Measurements from ENCODE around the gene ABCA13. TPM values are rescaled to one million over a fixed set of nuclear protein-coding genes. Genes with fewer than 3 reads are reported as not detected.

ABCA13 gene
- total RNA-seq, 3 donors from 2014 or later (not counting 1 experiment from before 2014, with no cell fraction given) = 0.05 to 0.09 TPM; not detected in 1

GRCh38 chr7:48540746-48541145 is 369.5 kb downstream of the ABCA13 start:
- no peaks in the 10 kb centered on the region for H3K4me1 ChIP-seq (ENCODE audit: control insufficient read depth, insufficient read depth, low read length)
- H3K36me3 ChIP-seq (ENCODE audit: control insufficient read depth, insufficient read depth, low read length) = no peaks in the 10 kb centered on the region
- WGBS (ENCODE audit: insufficient coverage) = no CpG with 5 or more reads among the region's 1 CpG
- Mint-ChIP-seq H3K4me3 (no peak overlapping the region), H3K36me3 (no peaks in the 10 kb centered on the region), H3K27ac (no peak overlapping the region), H3K27me3 (ENCODE audit: low read depth in 2 of 2) (no peaks in the 10 kb centered on the region), H3K4me1 (no peaks in the 10 kb centered on the region), H3K9me3 (peaks cover 7% of the 10 kb centered on the region in 2 donors)
- intact Hi-C loops (cut with micrococcal nuclease) = no loop called here
- no peak for TF ChIP-seq CTCF (IDR thresholded peaks at IDR 0.05)
- DNase-seq (no peak), ATAC-seq (no peak)
- peaks cover 6% of the 10 kb centered on the region for H3K9me3 ChIP-seq (ENCODE audit: control insufficient read depth, insufficient read depth, low read length)
- no peaks in the 10 kb centered on the region for H3K27me3 ChIP-seq (ENCODE audit: control insufficient read depth, insufficient read depth, low read length)
- H3K27ac ChIP-seq (ENCODE audit: low read length) = no peak overlapping the region
- H3K4me3 ChIP-seq (ENCODE audit: low read length) = no peak overlapping the region

- Histone ChIP-seq H3K4me3 (ENCODE audit: low read length) (no peak overlapping the region), H3K4me1 (ENCODE audit: control insufficient read depth, insufficient read depth, low read length) (no peaks in the 10 kb centered on the region), H3K36me3 (ENCODE audit: control insufficient read depth, insufficient read depth, low read length) (no peaks in the 10 kb centered on the region), H3K9me3 (ENCODE audit: control insufficient read depth, insufficient read depth, low read length) (no peaks in the 10 kb centered on the region), H3K27ac (ENCODE audit: low read length) (no peak overlapping the region), H3K27me3 (ENCODE audit: control insufficient read depth, insufficient read depth, low read length) (no peaks in the 10 kb centered on the region)
- no peaks in the 10 kb centered on the region for H3K4me1 Mint-ChIP-seq
- no peak overlapping the region for H3K27ac Mint-ChIP-seq
- no peak overlapping the region for H3K4me3 Mint-ChIP-seq
- no peak for DNase-seq
- no peak for TF ChIP-seq CTCF (IDR thresholded peaks at IDR 0.05)
- peaks cover 5 to 13% of the 10 kb centered on the region in 2 donors for H3K9me3 Mint-ChIP-seq
- WGBS (ENCODE audit: insufficient coverage) = 90% methylated on average over 2 of the region's 2 CpGs
- no peaks in the 10 kb centered on the region for H3K36me3 Mint-ChIP-seq
- H3K27me3 Mint-ChIP-seq (ENCODE audit: low read depth in 2 of 2) = no peaks in the 10 kb centered on the region
- ATAC-seq = no peak
- intact Hi-C loops (cut with micrococcal nuclease) = no loop called here
Measured at GRCh38 chr7:48548667-48549066, 377.4 kb downstream of the ABCA13 start.

GRCh38 chr7:48551652-48552051 is 380.4 kb downstream of the ABCA13 start:
- H3K27me3 ChIP-seq (ENCODE audit: control insufficient read depth, insufficient read depth, low read length) = no peaks in the 10 kb centered on the region
- H3K4me1 ChIP-seq (ENCODE audit: control insufficient read depth, insufficient read depth, low read length) = no peaks in the 10 kb centered on the region
- no peaks in the 10 kb centered on the region for H3K4me1 Mint-ChIP-seq

More at GRCh38 chr7:48551652-48552051, 380.4 kb downstream of the ABCA13 start:
- DNase-seq (no peak), ATAC-seq (no peak)
- H3K4me3 ChIP-seq (ENCODE audit: low read length) = no peak overlapping the region
- H3K9me3 Mint-ChIP-seq = peaks cover 3 to 20% of the 10 kb centered on the region in 2 donors
- H3K36me3 ChIP-seq (ENCODE audit: control insufficient read depth, insufficient read depth, low read length) = no peaks in the 10 kb centered on the region
- H3K4me3 Mint-ChIP-seq = no peak overlapping the region
- no peaks in the 10 kb centered on the region for H3K9me3 ChIP-seq (ENCODE audit: control insufficient read depth, insufficient read depth, low read length)
- TF ChIP-seq CTCF (IDR thresholded peaks at IDR 0.05) = no peak
- no peaks in the 10 kb centered on the region for H3K27me3 Mint-ChIP-seq (ENCODE audit: low read depth in 2 of 2)
- no peak overlapping the region for H3K27ac Mint-ChIP-seq
- H3K27ac ChIP-seq (ENCODE audit: low read length) = no peak overlapping the region
- intact Hi-C loops (cut with micrococcal nuclease) = no loop called here
- peaks cover 8% of the 10 kb centered on the region for H3K36me3 Mint-ChIP-seq

All from natural killer cell (primary cell).